Measurements from ENCODE around the gene MUC5AC. TPM values are rescaled to one million over a fixed set of nuclear protein-coding genes. Genes with fewer than 3 reads are reported as not detected.

MUC5AC gene
- total and polyA plus RNA-seq, 4 donors = not detected

GRCh38 chr11:1163321-1163910 is 5.7 kb downstream of the MUC5AC start:
- H3K27me3 ChIP-seq (ENCODE audit: control insufficient read depth in 4 of 4, insufficient read depth in 4 of 4, low read length in 3 of 4) = no peaks in the 10 kb centered on the region
- no peak for DNase-seq (ENCODE audit: low spot score)
- 86% methylated on average over 13 of the region's 13 CpGs for WGBS
- no peak overlapping the region for H3K27ac ChIP-seq (ENCODE audit: low read depth in 1 of 2, low read length in 2 of 2)
- no peak overlapping the region for H3K4me3 ChIP-seq (ENCODE audit: low read depth in 1 of 3, low read length in 3 of 3)
- H3K9me3 ChIP-seq (ENCODE audit: control insufficient read depth in 4 of 4, low read length in 3 of 4) = no peaks in the 10 kb centered on the region
- no peak overlapping the region for H3K9ac ChIP-seq (ENCODE audit: low read depth in 1 of 2, low read length in 2 of 2)
- no peaks in the 10 kb centered on the region for H3K4me1 ChIP-seq (ENCODE audit: control insufficient read depth in 4 of 4, insufficient read depth in 4 of 4, low read length in 3 of 4)
- TF ChIP-seq NR2F2 (IDR thresholded peaks at IDR 0.05) (no peak), RXRA (IDR thresholded peaks at IDR 0.05) (no peak), EGR1 (IDR thresholded peaks at IDR 0.05; ENCODE audit: low read depth in 2 of 2) (no peak), HNF4G (IDR thresholded peaks at IDR 0.05) (no peak), ZBTB33 (IDR thresholded peaks at IDR 0.05) (no peak), YY1 (IDR thresholded peaks at IDR 0.05) (no peak), SP1 (IDR thresholded peaks at IDR 0.05) (no peak), RAD21 (IDR thresholded peaks at IDR 0.05) (no peak), FOXA2 (IDR thresholded peaks at IDR 0.05) (no peak), REST (IDR thresholded peaks at IDR 0.05) (no peak), GABPA (IDR thresholded peaks at IDR 0.05 in 1 of 2, conservative IDR thresholded peaks at IDR 0.05 in 1 of 2) (no peak)
- H3K36me3 ChIP-seq (ENCODE audit: control insufficient read depth in 4 of 4, insufficient read depth in 3 of 4, low read depth in 1 of 4, low read length in 3 of 4) = peaks cover 0 to 1% (median 0%) of the 10 kb centered on the region in 4 donors

GRCh38 chr11:1163911-1164735 is 6.4 kb downstream of the MUC5AC start:
- TF ChIP-seq EGR1 (IDR thresholded peaks at IDR 0.05; ENCODE audit: low read depth in 2 of 2) (no peak), ZBTB33 (IDR thresholded peaks at IDR 0.05) (no peak), FOXA1 (IDR thresholded peaks at IDR 0.05) (no peak), REST (IDR thresholded peaks at IDR 0.05) (no peak), MAX (IDR thresholded peaks at IDR 0.05) (no peak), RXRA (IDR thresholded peaks at IDR 0.05) (no peak), HNF4A (conservative IDR thresholded peaks at IDR 0.05) (no peak), JUND (IDR thresholded peaks at IDR 0.05) (no peak), ATF3 (IDR thresholded peaks at IDR 0.05) (no peak)
- Histone ChIP-seq H3K27me3 (ENCODE audit: control insufficient read depth in 4 of 4, insufficient read depth in 4 of 4, low read length in 3 of 4) (no peaks in the 10 kb centered on the region), H3K27ac (ENCODE audit: low read depth in 1 of 2, low read length in 2 of 2) (no peak overlapping the region), H3K9ac (ENCODE audit: low read depth in 1 of 2, low read length in 2 of 2) (no peak overlapping the region), H3K4me3 (ENCODE audit: low read depth in 1 of 3, low read length in 3 of 3) (no peak overlapping the region), H3K4me1 (ENCODE audit: control insufficient read depth in 4 of 4, insufficient read depth in 4 of 4, low read length in 3 of 4) (no peaks in the 10 kb centered on the region), H3K9me3 (ENCODE audit: control insufficient read depth in 4 of 4, low read length in 3 of 4) (no peaks in the 10 kb centered on the region), H3K36me3 (ENCODE audit: control insufficient read depth in 4 of 4, insufficient read depth in 3 of 4, low read depth in 1 of 4, low read length in 3 of 4) (peaks cover 0 to 1% (median 0%) of the 10 kb centered on the region in 4 donors)
- 73% methylated on average over 28 of the region's 28 CpGs for WGBS
- DNase-seq (ENCODE audit: low spot score) = no peak
